HG02970 (cell line): ENCODE data around the gene PTGFRN.
"Not testable (repeated sequence)": the region's sequence is repeated elsewhere in the genome, so short reads cannot be mapped to it uniquely, and the experiment has no call there.

Experiments used
- ATAC-seq: cut with Tn5 transposase; IDR thresholded peaks from one replicate; pipeline ENCODE4 v1.9.1; 2021; ENCODE audit warnings: mild to moderate bottlenecking, moderate library complexity, moderate number of reproducible peaks; ENCODE audit not compliant: unreplicated experiment, low FRiP score

Gene PTGFRN

GRCh38 chr1:116909512-116910378 is at the start of gene PTGFRN:
TSS of gene PTGFRN (plus strand) at chr1:116909916. CDS start at chr1:116910204, 288 bp downstream.
- no peak for ATAC-seq

GRCh38 chr1:116860167-116860566 is 49.5 kb upstream of the PTGFRN start:
- not testable (repeated sequence) for ATAC-seq

GRCh38 chr1:116861137-116861536 is 48.6 kb upstream of the PTGFRN start:
- no peak for ATAC-seq

- not testable (repeated sequence) for ATAC-seq
These were observed 46.7 kb upstream of the PTGFRN start for GRCh38 chr1:116863031-116863430.

GRCh38 chr1:116866478-116866877 is 43.2 kb upstream of the PTGFRN start:
- not testable (repeated sequence) for ATAC-seq

GRCh38 chr1:116868385-116868784 is 41.3 kb upstream of the PTGFRN start:
- ATAC-seq = no peak

GRCh38 chr1:116869611-116870010 is 40.1 kb upstream of the PTGFRN start:
- no peak for ATAC-seq

GRCh38 chr1:116870300-116870699 is 39.4 kb upstream of the PTGFRN start:
- no peak for ATAC-seq

GRCh38 chr1:116871779-116872146 is 38.0 kb upstream of the PTGFRN start:
- ATAC-seq = no peak

- ATAC-seq = no peak
These were observed 35.9 kb upstream of the PTGFRN start for GRCh38 chr1:116873680-116874271.

GRCh38 chr1:116874733-116875249 is 34.9 kb upstream of the PTGFRN start:
- ATAC-seq = no peak

- no peak for ATAC-seq
These were observed 34.3 kb upstream of the PTGFRN start for GRCh38 chr1:116875391-116875790.

GRCh38 chr1:116875946-116876345 is 33.8 kb upstream of the PTGFRN start:
- not testable (repeated sequence) for ATAC-seq

GRCh38 chr1:116877141-116877818 is 32.4 kb upstream of the PTGFRN start:
- no peak for ATAC-seq

- ATAC-seq = no peak
These were observed 30.8 kb upstream of the PTGFRN start for GRCh38 chr1:116878804-116879477.

- ATAC-seq = no peak
These were observed 30.1 kb upstream of the PTGFRN start for GRCh38 chr1:116879478-116880133.

- ATAC-seq = no peak
These were observed 28.8 kb upstream of the PTGFRN start for GRCh38 chr1:116880917-116881316.

- no peak for ATAC-seq
These were observed 27.7 kb upstream of the PTGFRN start for GRCh38 chr1:116881879-116882520.

GRCh38 chr1:116882866-116883265 is 26.9 kb upstream of the PTGFRN start:
- ATAC-seq = no peak
